VCaP (cell line): ENCODE data around the gene NFIA.

Experiments
- H3K27ac ChIP-seq: fragments of 450-650 bp; 2 replicates; pipeline ENCODE4 v1.5.1; 2017
- CTCF ChIP-seq: fragments of 450-650 bp; conservative IDR thresholded peaks from 2 replicates; pipeline ENCODE4 v1.5.1; 2017; ENCODE audit warnings: mild to moderate bottlenecking, moderate library complexity

Gene NFIA

GRCh38 chr1:61082311-61083012, at the start of gene NFIA:
Gene NFIA, plus strand, starts transcription at chr1:61082561.
- peak within 1 kb of the TSS; percentile 93 for H3K27ac ChIP-seq
- TF ChIP-seq CTCF: no peak

- H3K27ac ChIP-seq: no peak overlapping the region
- TF ChIP-seq CTCF: no peak
Observed at GRCh38 chr1:61035880-61036279, 46.5 kb upstream of the NFIA start.

GRCh38 chr1:61042466-61043009, 39.8 kb upstream of the NFIA start:
- H3K27ac ChIP-seq: peak overlapping the region; percentile 8; the same call in 1 of the 2 replicates
- TF ChIP-seq CTCF: no peak

GRCh38 chr1:61043010-61043820, 39.1 kb upstream of the NFIA start:
- H3K27ac ChIP-seq: peak overlapping the region; percentile 8; the same call in 1 of the 2 replicates

GRCh38 chr1:61046434-61046833, 35.9 kb upstream of the NFIA start:
- no peak overlapping the region for H3K27ac ChIP-seq
- TF ChIP-seq CTCF: no peak

More at GRCh38 chr1:61043010-61043820, 39.1 kb upstream of the NFIA start:
- peak; percentile 92 for TF ChIP-seq CTCF

GRCh38 chr1:61047061-61047460, 35.3 kb upstream of the NFIA start:
- no peak overlapping the region for H3K27ac ChIP-seq
- TF ChIP-seq CTCF: no peak

- TF ChIP-seq CTCF: peak; percentile 96
- H3K27ac ChIP-seq: peak overlapping the region; percentile 86
Observed at GRCh38 chr1:61049850-61050540, 32.4 kb upstream of the NFIA start.
